Trophoblast cell (in vitro differentiated cells and primary cell): ENCODE data around the gene KLHL3.

Experiments used
- DNase-seq, 2 donors: peaks; one replicate each; pipeline ENCODE4 v3.0.0-alpha.2; 2016
- H2AFZ ChIP-seq: 2 replicates; pipeline ENCODE4 v1.6.1; 2013; ENCODE audit warnings: low read length, moderate library complexity, mild to moderate bottlenecking; ENCODE audit not compliant: insufficient read depth, poor library complexity
- H2AK5ac ChIP-seq: 2 replicates; pipeline ENCODE4 v1.6.1; 2013; ENCODE audit warnings: mild to moderate bottlenecking, low read length
- H2BK120ac ChIP-seq: 2 replicates; pipeline ENCODE4 v1.6.1; 2013; ENCODE audit warnings: low read length, mild to moderate bottlenecking, moderate library complexity; ENCODE audit not compliant: insufficient read depth, poor library complexity
- H2BK12ac ChIP-seq: 2 replicates; pipeline ENCODE4 v1.6.1; 2013; ENCODE audit warnings: mild to moderate bottlenecking, low read length, moderate library complexity
- H2BK5ac ChIP-seq: 2 replicates; pipeline ENCODE4 v1.6.1; 2013; ENCODE audit warnings: low read length, low read depth, moderate library complexity, mild to moderate bottlenecking; ENCODE audit not compliant: poor library complexity
- H3K14ac ChIP-seq: 2 replicates; pipeline ENCODE4 v1.6.1; 2013; ENCODE audit warnings: mild to moderate bottlenecking, low read length
- H3K18ac ChIP-seq: 2 replicates; pipeline ENCODE4 v1.6.1; 2013; ENCODE audit warnings: mild to moderate bottlenecking, low read length
- H3K23ac ChIP-seq: 2 replicates; pipeline ENCODE4 v1.6.1; 2013; ENCODE audit warnings: low read length
- H3K27ac ChIP-seq: 2 replicates; pipeline ENCODE4 v1.5.1; 2013; ENCODE audit warnings: low read depth, mild to moderate bottlenecking, inconsistent platforms, low read length, moderate library complexity
- H3K27me3 ChIP-seq: 2 replicates; pipeline ENCODE4 v1.6.1; 2013; ENCODE audit warnings: inconsistent platforms, mild to moderate bottlenecking, low read length, moderate library complexity; ENCODE audit not compliant: insufficient read depth
- H3K36me3 ChIP-seq, 2 experiments: 1 replicate in 1 of 2; 2 replicates in 1 of 2; pipeline ENCODE4 v1.6.1; 2013; ENCODE audit warnings: low read length in 2 of 2, mild to moderate bottlenecking in 2 of 2, moderate library complexity in 1 of 2; ENCODE audit not compliant: insufficient read depth in 2 of 2, control insufficient read depth in 1 of 2
- H3K4ac ChIP-seq: 2 replicates; pipeline ENCODE4 v1.6.1; 2013; ENCODE audit warnings: low read depth, mild to moderate bottlenecking, low read length, moderate library complexity
- H3K4me1 ChIP-seq, 2 experiments: 1 replicate in 1 of 2; 2 replicates in 1 of 2; pipeline ENCODE4 v1.6.1; 2013; ENCODE audit warnings: low read length in 2 of 2, mild to moderate bottlenecking in 2 of 2, moderate library complexity in 1 of 2; ENCODE audit not compliant: insufficient read depth in 2 of 2, control insufficient read depth in 1 of 2
- H3K4me2 ChIP-seq: 2 replicates; pipeline ENCODE4 v1.6.1; 2013; ENCODE audit warnings: inconsistent platforms, mild to moderate bottlenecking, low read length, moderate library complexity
- H3K4me3 ChIP-seq: 2 replicates; pipeline ENCODE4 v1.5.1; 2013; ENCODE audit warnings: mild to moderate bottlenecking, low read depth, low read length, inconsistent platforms
- H3K79me1 ChIP-seq: one replicate; pipeline ENCODE4 v1.6.1; 2013; ENCODE audit warnings: low read length
- H3K79me2 ChIP-seq: 2 replicates; pipeline ENCODE4 v1.6.1; 2013; ENCODE audit warnings: low read length, mild to moderate bottlenecking; ENCODE audit not compliant: control insufficient read depth, insufficient read depth, poor library complexity
- H3K9ac ChIP-seq: 2 replicates; pipeline ENCODE4 v1.6.1; 2013; ENCODE audit warnings: mild to moderate bottlenecking, low read length
- H3K9me3 ChIP-seq: 2 replicates; pipeline ENCODE4 v1.6.1; 2013; ENCODE audit warnings: low read depth, mild to moderate bottlenecking, control low read depth, inconsistent platforms, low read length; ENCODE audit not compliant: insufficient read depth
- H4K12ac ChIP-seq: 2 replicates; pipeline ENCODE4 v1.6.1; 2013; ENCODE audit warnings: low read depth, mild to moderate bottlenecking, low read length, moderate library complexity
- H4K8ac ChIP-seq: 2 replicates; pipeline ENCODE4 v1.6.1; 2013; ENCODE audit warnings: low read depth, mild to moderate bottlenecking, low read length, moderate library complexity
- H4K91ac ChIP-seq: one replicate; pipeline ENCODE4 v1.6.1; 2013; ENCODE audit warnings: low read depth, mild to moderate bottlenecking, low read length, moderate library complexity
- WGBS: extraction: QIAGEN DNeasy Blood & Tissue Kit; methylation state at CpG from one replicate; pipeline ENCODE4 v1.1.7; 2013; ENCODE audit warnings: missing lambda C conversion rate; ENCODE audit not compliant: insufficient read length, insufficient coverage; ENCODE audit errors: extremely low coverage; 5-methylcytosine and 5-hydroxymethylcytosine counted together

The KLHL3 gene

DNA sequence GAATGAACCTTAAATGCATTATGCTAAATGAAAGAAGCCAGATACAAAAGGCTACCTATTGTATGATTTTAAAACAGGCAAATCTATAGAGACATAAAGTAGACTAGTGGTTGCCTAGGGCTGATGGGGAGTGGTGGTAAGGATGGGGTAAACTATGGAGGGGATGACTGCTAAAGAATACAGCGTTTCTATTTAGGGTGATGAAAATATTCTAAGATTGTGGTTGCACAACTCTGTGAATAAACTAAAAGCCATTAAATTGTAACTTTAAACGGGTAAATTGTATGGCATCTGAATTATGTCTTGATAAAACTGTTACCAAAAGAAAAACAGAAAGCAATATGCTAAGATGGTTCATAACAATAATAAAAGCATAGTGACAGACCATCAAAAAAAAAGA, 21.4 kb downstream of the KLHL3 start:
- H2BK5ac ChIP-seq: no peak overlapping the region
- H4K8ac ChIP-seq: no peak overlapping the region
- no peaks in the 10 kb centered on the region for H3K9me3 ChIP-seq
- no peak overlapping the region for H3K27ac ChIP-seq
- H3K23ac ChIP-seq: no peak overlapping the region
- no peaks in the 10 kb centered on the region for H3K79me1 ChIP-seq
- DNase-seq: no peak
- no CpG with 5 or more reads among the region's 2 CpGs for WGBS
- no peak overlapping the region for H3K18ac ChIP-seq
- H3K27me3 ChIP-seq: no peaks in the 10 kb centered on the region
- H3K36me3 ChIP-seq: no peaks in the 10 kb centered on the region
- no peak overlapping the region for H2BK12ac ChIP-seq
- no peaks in the 10 kb centered on the region for H3K4me1 ChIP-seq
- no peaks in the 10 kb centered on the region for H3K79me2 ChIP-seq
- H4K12ac ChIP-seq: no peak overlapping the region
- H4K91ac ChIP-seq: no peak overlapping the region
- no peak overlapping the region for H3K9ac ChIP-seq
- no peak overlapping the region for H2AK5ac ChIP-seq
- H3K4ac ChIP-seq: no peak overlapping the region
- H2BK120ac ChIP-seq: no peak overlapping the region
- H2AFZ ChIP-seq: no peak overlapping the region
- H3K4me3 ChIP-seq: no peak overlapping the region
- no peak overlapping the region for H3K4me2 ChIP-seq
- H3K14ac ChIP-seq: no peak overlapping the region

DNA sequence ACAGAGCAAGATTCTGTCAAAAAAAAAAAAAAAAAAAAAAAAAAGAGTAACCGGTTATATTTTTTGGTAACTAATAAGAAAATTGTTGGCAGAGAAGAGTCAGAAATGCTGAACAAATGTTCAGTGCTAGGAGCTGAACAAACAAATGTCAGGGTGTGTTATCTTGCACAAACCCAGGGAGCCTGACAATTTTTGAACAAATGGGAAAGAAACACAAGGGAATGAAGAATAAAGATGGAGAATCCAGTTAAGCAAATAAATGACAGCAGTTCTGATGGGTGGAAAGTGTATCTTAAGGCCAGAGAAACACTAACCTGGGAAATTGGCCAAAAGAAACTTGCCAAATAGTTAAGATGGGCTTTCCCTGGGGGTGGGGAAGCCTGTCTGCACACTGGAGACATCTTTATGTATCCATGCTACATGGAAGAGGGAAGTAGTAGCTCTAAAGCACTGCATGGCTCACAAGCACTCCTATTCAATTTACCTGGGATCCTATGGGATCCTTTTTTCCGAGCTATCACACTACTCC, 23.7 kb downstream of the KLHL3 start:
- Histone ChIP-seq H4K12ac (no peak overlapping the region), H3K27ac (no peak overlapping the region), H3K4ac (no peak overlapping the region), H3K27me3 (no peaks in the 10 kb centered on the region), H3K9me3 (no peaks in the 10 kb centered on the region), H3K79me1 (no peaks in the 10 kb centered on the region), H3K36me3 (no peaks in the 10 kb centered on the region), H2BK5ac (no peak overlapping the region), H4K91ac (no peak overlapping the region), H3K14ac (no peak overlapping the region), H3K9ac (no peak overlapping the region), H3K4me2 (no peak overlapping the region), H3K23ac (no peak overlapping the region), H3K18ac (no peak overlapping the region), H2BK120ac (no peak overlapping the region), H2BK12ac (no peak overlapping the region), H2AK5ac (no peak overlapping the region), H4K8ac (no peak overlapping the region), H3K79me2 (no peaks in the 10 kb centered on the region), H3K4me1 (no peaks in the 10 kb centered on the region), H3K4me3 (no peak overlapping the region), H2AFZ (no peak overlapping the region)
- no CpG with 5 or more reads among the region's 2 CpGs for WGBS
- no peak for DNase-seq

DNA sequence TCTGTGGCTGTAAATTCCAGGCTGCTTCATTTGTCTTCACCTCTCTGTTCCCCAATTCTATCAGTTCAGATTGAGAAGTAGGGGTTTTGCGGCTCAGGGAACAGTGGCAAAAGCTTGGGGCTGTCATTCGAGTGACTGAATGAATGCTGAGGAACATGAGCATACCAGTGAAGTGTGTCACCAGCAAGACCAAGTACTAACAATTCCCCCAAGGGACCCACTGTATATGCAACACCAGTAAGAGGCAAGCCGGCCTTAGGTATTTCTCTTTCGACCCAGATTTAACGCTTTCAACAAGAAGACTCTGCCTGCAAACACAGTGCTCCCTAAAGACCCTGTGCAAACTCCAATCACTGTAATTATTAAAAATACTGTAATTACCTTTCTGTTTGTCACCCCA, 25.8 kb downstream of the KLHL3 start:
- H2BK12ac ChIP-seq: no peak overlapping the region
- no peak overlapping the region for H4K91ac ChIP-seq
- H3K4me2 ChIP-seq: no peak overlapping the region
- no peak overlapping the region for H3K27ac ChIP-seq
- H3K4me3 ChIP-seq: no peak overlapping the region
- no peak overlapping the region for H3K14ac ChIP-seq
- no peaks in the 10 kb centered on the region for H3K27me3 ChIP-seq
- H3K4me1 ChIP-seq: no peaks in the 10 kb centered on the region
- no peaks in the 10 kb centered on the region for H3K79me2 ChIP-seq
- H2AFZ ChIP-seq: no peak overlapping the region
- no peak overlapping the region for H4K8ac ChIP-seq
- no peaks in the 10 kb centered on the region for H3K36me3 ChIP-seq
- peak in 1 of 2 donors; percentile 50 for DNase-seq
- no peaks in the 10 kb centered on the region for H3K9me3 ChIP-seq
- H2BK5ac ChIP-seq: no peak overlapping the region
- no peak overlapping the region for H3K18ac ChIP-seq
- no peaks in the 10 kb centered on the region for H3K79me1 ChIP-seq
- no peak overlapping the region for H2BK120ac ChIP-seq
- no peak overlapping the region for H4K12ac ChIP-seq
- no peak overlapping the region for H2AK5ac ChIP-seq
- H3K9ac ChIP-seq: no peak overlapping the region
- WGBS: no CpG with 5 or more reads among the region's 5 CpGs
- H3K4ac ChIP-seq: no peak overlapping the region
- no peak overlapping the region for H3K23ac ChIP-seq

DNA sequence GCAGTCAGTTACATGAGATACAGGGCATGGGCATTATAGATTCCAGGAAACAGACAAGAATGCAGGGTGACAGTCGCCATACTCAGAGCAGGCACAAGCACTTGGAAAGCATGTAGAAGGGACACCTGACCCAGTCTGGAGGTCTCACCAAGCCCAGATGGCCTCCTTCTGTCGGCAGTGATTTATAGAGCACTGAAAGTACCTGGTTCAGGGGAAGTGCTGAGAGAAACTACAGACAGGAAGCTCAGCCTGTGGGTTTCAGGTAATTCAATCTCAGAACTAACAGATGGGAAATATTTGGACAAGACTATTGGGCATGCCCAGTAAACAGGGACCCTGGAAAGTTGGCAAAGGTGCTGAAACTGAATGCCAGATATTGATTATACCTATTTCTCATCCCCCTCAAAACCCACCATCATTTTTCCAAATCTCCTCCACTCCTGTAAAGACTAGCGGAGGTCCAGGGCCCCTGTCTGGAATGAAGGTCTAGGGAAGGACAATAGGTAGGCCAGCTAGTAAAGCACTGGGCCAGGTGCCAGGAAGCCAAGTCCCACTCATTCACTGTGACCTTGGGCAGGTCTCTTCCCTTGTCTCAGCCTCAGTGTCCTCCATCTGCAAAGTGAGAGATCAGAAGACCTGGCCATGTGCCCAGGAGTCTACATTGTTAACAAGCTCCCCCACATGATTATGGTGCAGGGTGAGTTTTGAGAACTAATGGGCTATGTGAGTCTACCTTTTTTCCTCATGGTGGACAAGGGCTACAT, 26.9 kb downstream of the KLHL3 start:
- no peaks in the 10 kb centered on the region for H3K79me1 ChIP-seq
- no peak overlapping the region for H3K4me2 ChIP-seq
- no peak overlapping the region for H2BK12ac ChIP-seq
- no peak overlapping the region for H2AK5ac ChIP-seq
- H3K4me3 ChIP-seq: no peak overlapping the region
- no peaks in the 10 kb centered on the region for H3K9me3 ChIP-seq
- no peak overlapping the region for H2BK120ac ChIP-seq
- H3K27me3 ChIP-seq: no peaks in the 10 kb centered on the region
- H2BK5ac ChIP-seq: no peak overlapping the region
- H3K9ac ChIP-seq: no peak overlapping the region
- H3K27ac ChIP-seq: no peak overlapping the region
- H3K23ac ChIP-seq: no peak overlapping the region
- no peak overlapping the region for H4K8ac ChIP-seq
- DNase-seq: no peak
- no peak overlapping the region for H2AFZ ChIP-seq
- H4K12ac ChIP-seq: no peak overlapping the region
- H3K14ac ChIP-seq: no peak overlapping the region
- no peak overlapping the region for H3K18ac ChIP-seq
- no peaks in the 10 kb centered on the region for H3K79me2 ChIP-seq
- WGBS: no CpG with 5 or more reads among the region's 3 CpGs
- H4K91ac ChIP-seq: no peak overlapping the region
- H3K4me1 ChIP-seq: no peaks in the 10 kb centered on the region
- no peaks in the 10 kb centered on the region for H3K36me3 ChIP-seq
- no peak overlapping the region for H3K4ac ChIP-seq
